Measurements from ENCODE around the gene UCHL5.

Gene UCHL5

DNA sequence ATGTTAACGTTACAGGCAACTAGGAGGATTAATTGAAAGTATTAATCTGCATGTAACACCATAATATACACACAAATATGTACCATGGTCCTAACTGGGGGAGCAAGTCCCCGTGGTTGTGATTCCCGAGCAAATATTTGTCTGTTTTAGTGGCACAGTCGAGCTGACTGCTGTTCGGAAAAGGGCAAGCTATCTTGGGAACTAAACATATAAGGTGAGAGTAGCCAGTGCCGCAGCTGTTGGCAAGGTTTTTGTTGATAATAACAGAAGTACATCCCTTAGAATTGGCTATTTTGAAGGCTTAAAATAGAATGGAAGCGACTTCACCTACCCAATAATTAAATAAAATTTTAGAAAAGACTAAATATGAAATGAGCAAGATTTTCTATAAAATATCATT, 45.5 kb downstream of the UCHL5 start:
- TF ChIP-seq TAF1 (IDR thresholded peaks at IDR 0.05; ENCODE audit: low read depth) (no peak), ZBTB7A (IDR thresholded peaks at IDR 0.05; ENCODE audit: low read depth) (no peak), YY1 (IDR thresholded peaks at IDR 0.05; ENCODE audit: low read depth) (no peak), NFIC (IDR thresholded peaks at IDR 0.05) (no peak), TEAD4 (IDR thresholded peaks at IDR 0.05) (no peak)
- TF ChIP-seq, protein P1, sequence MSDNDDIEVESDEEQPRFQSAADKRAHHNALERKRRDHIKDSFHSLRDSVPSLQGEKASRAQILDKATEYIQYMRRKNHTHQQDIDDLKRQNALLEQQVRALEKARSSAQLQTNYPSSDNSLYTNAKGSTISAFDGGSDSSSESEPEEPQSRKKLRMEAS (IDR thresholded peaks at IDR 0.05) = no peak

DNA sequence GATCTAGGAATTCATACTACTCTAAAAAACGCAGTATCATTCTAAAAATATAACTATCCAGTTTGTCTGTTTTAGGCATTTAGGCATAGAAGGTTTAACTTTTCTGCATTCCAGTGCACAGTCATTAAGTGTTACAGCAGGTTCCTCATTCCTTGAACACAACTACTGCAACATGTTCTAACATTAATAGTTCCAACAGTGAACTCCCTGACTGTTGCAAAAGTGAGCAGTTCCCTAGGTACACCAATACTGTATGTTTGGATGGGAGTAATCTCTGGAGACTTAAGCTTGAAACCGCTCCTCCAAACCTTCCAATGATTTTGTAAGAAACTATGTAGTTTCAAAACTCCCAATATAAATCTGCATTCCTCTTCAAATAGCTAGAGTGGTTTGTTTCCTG, 46.2 kb downstream of the UCHL5 start:
- TF ChIP-seq EGR1 (IDR thresholded peaks at IDR 0.05) (no peak), CREB1 (IDR thresholded peaks at IDR 0.05; ENCODE audit: low read depth) (no peak), ZBTB7A (IDR thresholded peaks at IDR 0.05; ENCODE audit: low read depth) (no peak), EP300 (IDR thresholded peaks at IDR 0.05; ENCODE audit: borderline replicate concordance) (no peak)
- TF ChIP-seq, protein P1 (IDR thresholded peaks at IDR 0.05) = no peak
- TF ChIP-seq, protein P2, sequence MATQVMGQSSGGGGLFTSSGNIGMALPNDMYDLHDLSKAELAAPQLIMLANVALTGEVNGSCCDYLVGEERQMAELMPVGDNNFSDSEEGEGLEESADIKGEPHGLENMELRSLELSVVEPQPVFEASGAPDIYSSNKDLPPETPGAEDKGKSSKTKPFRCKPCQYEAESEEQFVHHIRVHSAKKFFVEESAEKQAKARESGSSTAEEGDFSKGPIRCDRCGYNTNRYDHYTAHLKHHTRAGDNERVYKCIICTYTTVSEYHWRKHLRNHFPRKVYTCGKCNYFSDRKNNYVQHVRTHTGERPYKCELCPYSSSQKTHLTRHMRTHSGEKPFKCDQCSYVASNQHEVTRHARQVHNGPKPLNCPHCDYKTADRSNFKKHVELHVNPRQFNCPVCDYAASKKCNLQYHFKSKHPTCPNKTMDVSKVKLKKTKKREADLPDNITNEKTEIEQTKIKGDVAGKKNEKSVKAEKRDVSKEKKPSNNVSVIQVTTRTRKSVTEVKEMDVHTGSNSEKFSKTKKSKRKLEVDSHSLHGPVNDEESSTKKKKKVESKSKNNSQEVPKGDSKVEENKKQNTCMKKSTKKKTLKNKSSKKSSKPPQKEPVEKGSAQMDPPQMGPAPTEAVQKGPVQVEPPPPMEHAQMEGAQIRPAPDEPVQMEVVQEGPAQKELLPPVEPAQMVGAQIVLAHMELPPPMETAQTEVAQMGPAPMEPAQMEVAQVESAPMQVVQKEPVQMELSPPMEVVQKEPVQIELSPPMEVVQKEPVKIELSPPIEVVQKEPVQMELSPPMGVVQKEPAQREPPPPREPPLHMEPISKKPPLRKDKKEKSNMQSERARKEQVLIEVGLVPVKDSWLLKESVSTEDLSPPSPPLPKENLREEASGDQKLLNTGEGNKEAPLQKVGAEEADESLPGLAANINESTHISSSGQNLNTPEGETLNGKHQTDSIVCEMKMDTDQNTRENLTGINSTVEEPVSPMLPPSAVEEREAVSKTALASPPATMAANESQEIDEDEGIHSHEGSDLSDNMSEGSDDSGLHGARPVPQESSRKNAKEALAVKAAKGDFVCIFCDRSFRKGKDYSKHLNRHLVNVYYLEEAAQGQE (IDR thresholded peaks at IDR 0.05; ENCODE audit: low read depth) = no peak

DNA sequence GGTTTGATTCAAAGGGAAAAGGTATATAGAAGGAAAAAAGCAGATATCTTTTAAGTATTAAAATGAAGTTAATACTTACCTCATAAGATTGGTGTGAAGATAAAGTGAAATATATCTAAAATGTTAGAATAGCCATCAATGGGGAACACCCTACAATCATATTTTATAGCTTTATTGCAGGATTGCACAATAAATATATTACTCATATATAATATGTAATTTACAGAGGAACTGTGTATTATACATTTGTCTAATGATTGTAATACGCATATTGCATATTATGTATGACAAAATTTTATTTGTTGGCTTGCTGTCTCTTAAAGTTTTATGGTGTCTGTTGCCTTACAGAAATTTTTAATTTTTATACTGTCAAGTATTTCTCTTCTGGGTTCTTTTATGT, 47.8 kb downstream of the UCHL5 start:
- no peak for TF ChIP-seq CEBPB (IDR thresholded peaks at IDR 0.05)
- TF ChIP-seq, protein P3, sequence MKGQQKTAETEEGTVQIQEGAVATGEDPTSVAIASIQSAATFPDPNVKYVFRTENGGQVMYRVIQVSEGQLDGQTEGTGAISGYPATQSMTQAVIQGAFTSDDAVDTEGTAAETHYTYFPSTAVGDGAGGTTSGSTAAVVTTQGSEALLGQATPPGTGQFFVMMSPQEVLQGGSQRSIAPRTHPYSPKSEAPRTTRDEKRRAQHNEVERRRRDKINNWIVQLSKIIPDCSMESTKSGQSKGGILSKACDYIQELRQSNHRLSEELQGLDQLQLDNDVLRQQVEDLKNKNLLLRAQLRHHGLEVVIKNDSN (IDR thresholded peaks at IDR 0.05) = no peak
- no peak for TF ChIP-seq TEAD4 (IDR thresholded peaks at IDR 0.05)
- TF ChIP-seq TCF12 (IDR thresholded peaks at IDR 0.05; ENCODE audit: low read depth) = no peak
- no peak for TF ChIP-seq NFIC (IDR thresholded peaks at IDR 0.05)
- TF ChIP-seq TAF1 (IDR thresholded peaks at IDR 0.05; ENCODE audit: low read depth) = no peak
- TF ChIP-seq, protein P1 (IDR thresholded peaks at IDR 0.05) = no peak
- TF ChIP-seq EP300 (IDR thresholded peaks at IDR 0.05; ENCODE audit: borderline replicate concordance) = no peak
- TF ChIP-seq ZBTB7A (IDR thresholded peaks at IDR 0.05; ENCODE audit: low read depth) = no peak
- TF ChIP-seq, protein P2 (IDR thresholded peaks at IDR 0.05; ENCODE audit: low read depth) = no peak
- no peak for TF ChIP-seq RAD21 (IDR thresholded peaks at IDR 0.05; ENCODE audit: low read depth)
- no peak for TF ChIP-seq FOXM1 (IDR thresholded peaks at IDR 0.05; ENCODE audit: borderline replicate concordance, low read depth)

DNA sequence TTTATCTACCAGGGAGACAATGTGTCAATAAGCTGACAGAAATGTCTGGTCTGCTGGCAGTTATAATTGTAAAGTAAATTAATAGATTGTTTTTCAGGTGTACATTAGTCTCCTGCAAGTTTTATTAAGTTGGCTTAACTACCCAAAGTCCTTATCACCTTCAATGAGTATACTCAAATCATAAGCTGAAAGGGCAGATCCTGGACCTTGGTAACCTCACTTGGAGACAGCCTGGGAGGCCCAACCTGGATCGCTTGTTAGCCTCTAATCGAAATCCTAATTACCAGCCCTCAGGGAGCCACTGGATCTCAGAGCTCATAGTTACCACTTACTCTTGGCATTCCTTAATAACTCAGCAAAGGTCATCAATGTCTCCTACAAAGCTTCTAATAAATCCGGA, 49.7 kb downstream of the UCHL5 start:
- TF ChIP-seq, protein P2 (IDR thresholded peaks at IDR 0.05; ENCODE audit: low read depth) = no peak
- TF ChIP-seq TCF12 (IDR thresholded peaks at IDR 0.05; ENCODE audit: low read depth) = no peak

DNA sequence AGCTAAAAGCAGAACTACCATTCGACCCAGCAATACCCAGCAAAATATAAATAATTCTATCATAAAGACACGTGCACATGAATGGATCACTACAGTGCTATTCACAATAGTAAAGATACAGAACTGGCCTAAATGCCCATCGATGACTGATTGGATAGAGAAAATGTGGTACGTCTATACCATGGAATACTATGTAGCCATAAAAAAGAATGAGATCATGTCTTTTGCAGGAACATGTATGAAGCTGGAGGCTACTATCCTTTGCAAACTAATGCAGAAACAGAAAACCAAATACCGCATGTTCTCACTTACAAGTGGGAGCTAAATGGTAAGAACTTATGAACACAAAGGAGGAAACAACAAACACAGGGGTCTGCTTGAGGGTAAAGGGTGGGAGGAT, 53.4 kb downstream of the UCHL5 start:
- no peak for TF ChIP-seq CREB1 (IDR thresholded peaks at IDR 0.05; ENCODE audit: low read depth)
- no peak for TF ChIP-seq CEBPB (IDR thresholded peaks at IDR 0.05)
- TF ChIP-seq, protein P3 (IDR thresholded peaks at IDR 0.05) = no peak

DNA sequence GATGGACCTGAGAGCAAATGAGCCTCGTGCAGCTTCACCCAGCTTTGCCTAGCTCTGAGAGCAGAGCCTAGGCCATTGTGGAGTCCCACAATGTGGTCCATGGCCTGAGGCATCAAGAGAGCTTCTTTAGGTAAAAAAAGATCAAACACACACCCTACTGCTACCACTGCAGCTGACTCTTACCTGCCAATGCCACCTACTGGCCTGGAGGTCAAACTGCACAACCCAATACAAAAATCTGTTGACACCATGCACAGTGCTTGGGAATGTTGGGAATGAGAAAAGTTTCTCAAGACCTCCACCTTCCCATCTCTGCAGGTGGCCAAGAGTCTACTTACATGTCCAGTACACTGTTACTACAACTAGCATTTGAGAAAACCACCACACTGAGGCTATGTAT, 60.6 kb downstream of the UCHL5 start:
- TF ChIP-seq RAD21 (IDR thresholded peaks at IDR 0.05; ENCODE audit: low read depth) (peak; percentile 31), NFIC (IDR thresholded peaks at IDR 0.05) (no peak), YY1 (IDR thresholded peaks at IDR 0.05; ENCODE audit: low read depth) (no peak), TCF12 (IDR thresholded peaks at IDR 0.05; ENCODE audit: low read depth) (no peak)
- TF ChIP-seq, protein P3 (IDR thresholded peaks at IDR 0.05) = no peak
